Activated naive CD4-positive, alpha-beta T cell treated with anti-CD3 and anti-CD28 coated beads for 36 hours (primary cell): Measurements from ENCODE around the gene SF3B2. TPM values are rescaled to one million over a fixed set of nuclear protein-coding genes. Genes with fewer than 3 reads are reported as not detected.

ENCODE experiments used
- CTCF ChIA-PET: fragments of 350-600 bp; sonication (Branson Sonifier 250); formaldehyde crosslinking; loops from one replicate; lab custom pipeline; 2021; ENCODE audit warnings: antibody characterized with exemption; lab: Charles Lee
- DNase-seq: peaks from one replicate; pipeline ENCODE4 v3.0.0-alpha.2; 2020
- H3K27ac Mint-ChIP-seq: one replicate; pipeline ENCODE4 v1.8.0; 2021; ENCODE audit warnings: mild to moderate bottlenecking, mixed read lengths
- H3K27me3 Mint-ChIP-seq: one replicate; pipeline ENCODE4 v1.8.0; 2021; ENCODE audit warnings: low read depth, mixed read lengths
- H3K36me3 Mint-ChIP-seq: one replicate; pipeline ENCODE4 v1.8.0; 2021; ENCODE audit warnings: low read depth, mixed read lengths
- H3K4me1 Mint-ChIP-seq: one replicate; pipeline ENCODE4 v1.8.0; 2021; ENCODE audit warnings: low read depth, mixed read lengths
- H3K4me3 Mint-ChIP-seq: one replicate; pipeline ENCODE4 v1.8.0; 2021; ENCODE audit warnings: mild to moderate bottlenecking, moderate library complexity, mixed read lengths
- H3K9me3 Mint-ChIP-seq: one replicate; pipeline ENCODE4 v1.8.0; 2021; ENCODE audit warnings: mixed read lengths
- intact Hi-C: fragments of 100-400 bp; cut with micrococcal nuclease; formaldehyde crosslinking; loops from one replicate; pipeline ENCODE4 v1.15.1; 2023
- total RNA-seq, 2 experiments: library from RNA; stranded (reverse); gene quantifications; one replicate each; pipeline ENCODE4 v1.2.3, GENCODE V29; 2021

SF3B2 gene
- total RNA-seq, 2 experiments from 2014 or later: 319 to 321 TPM

GRCh38 chr11:66042996-66043906, 8.9 kb upstream of the SF3B2 start:
- Mint-ChIP-seq H3K4me3 (no peak overlapping the region), H3K4me1 (peaks cover 12% of the 10 kb centered on the region), H3K27me3 (peaks cover 2% of the 10 kb centered on the region), H3K27ac (no peak overlapping the region), H3K9me3 (no peaks in the 10 kb centered on the region), H3K36me3 (no peaks in the 10 kb centered on the region)
- no peak for DNase-seq
- intact Hi-C loops: no loop called here
- CTCF ChIA-PET: interaction anchor here (0.6 to 5.3 kb wide), 7 partner anchors 7 to 154 kb away, joined by 3 to 37 read pairs (median 12); partner anchors contain the start of genes CCDC85B, FIBP and SF3B2

GRCh38 chr11:66044757-66045156, 7.4 kb upstream of the SF3B2 start:
- intact Hi-C loops: no loop called here
- peak; percentile 27 for DNase-seq

GRCh38 chr11:66045177-66045639, 7.0 kb upstream of the SF3B2 start:
- intact Hi-C loops: no loop called here
- peak; percentile 88 for DNase-seq
- CTCF ChIA-PET: interaction anchor here (0.5 to 5.3 kb wide), 28 partner anchors 9 to 276 kb away, joined by 3 to 37 read pairs (median 5); partner anchors contain the start of genes CATSPER1, CCDC85B, FIBP and FOSL1
- Mint-ChIP-seq H3K36me3 (no peaks in the 10 kb centered on the region), H3K27ac (peak overlapping the region; percentile 42), H3K27me3 (peaks cover 7% of the 10 kb centered on the region), H3K4me3 (peak overlapping the region; percentile 12), H3K4me1 (peaks cover 19% of the 10 kb centered on the region), H3K9me3 (no peaks in the 10 kb centered on the region)

More at GRCh38 chr11:66044757-66045156, 7.4 kb upstream of the SF3B2 start:
- Mint-ChIP-seq H3K4me3 (peak overlapping the region; percentile 8), H3K4me1 (peaks cover 19% of the 10 kb centered on the region), H3K27me3 (peaks cover 7% of the 10 kb centered on the region), H3K27ac (peak overlapping the region; percentile 42), H3K36me3 (no peaks in the 10 kb centered on the region), H3K9me3 (no peaks in the 10 kb centered on the region)
- CTCF ChIA-PET: interaction anchor here (0.6 to 5.3 kb wide), 27 partner anchors 8 to 275 kb away, joined by 3 to 37 read pairs (median 5); partner anchors contain the start of genes CATSPER1, CCDC85B, FIBP and FOSL1

- H3K27ac Mint-ChIP-seq: no peak overlapping the region
- H3K4me1 Mint-ChIP-seq: peaks cover 29% of the 10 kb centered on the region
- peaks cover 7% of the 10 kb centered on the region for H3K27me3 Mint-ChIP-seq
- DNase-seq: no peak
- no peaks in the 10 kb centered on the region for H3K36me3 Mint-ChIP-seq
- H3K9me3 Mint-ChIP-seq: no peaks in the 10 kb centered on the region
- CTCF ChIA-PET: interaction anchor here (0.8 to 5.3 kb wide), 8 partner anchors 8 to 25 kb away, joined by 3 to 37 read pairs (median 16); partner anchors contain the start of gene SF3B2
- no peak overlapping the region for H3K4me3 Mint-ChIP-seq
- intact Hi-C loops: no loop called here
Measured at GRCh38 chr11:66046901-66047300, 5.3 kb upstream of the SF3B2 start.

- Mint-ChIP-seq H3K27me3 (peaks cover 7% of the 10 kb centered on the region), H3K36me3 (peaks cover 7% of the 10 kb centered on the region), H3K4me1 (peaks cover 36% of the 10 kb centered on the region), H3K4me3 (no peak overlapping the region), H3K27ac (no peak overlapping the region), H3K9me3 (no peaks in the 10 kb centered on the region)
- intact Hi-C loops: no loop called here
- CTCF ChIA-PET: interaction anchor here (0.8 to 5.3 kb wide), 4 partner anchors 9 to 26 kb away, joined by 3 to 37 read pairs (median 12); no protein-coding TSS in a partner anchor
- no peak for DNase-seq
Measured at GRCh38 chr11:66047541-66048365, 4.4 kb upstream of the SF3B2 start.

GRCh38 chr11:66048547-66049323, 3.4 kb upstream of the SF3B2 start, which contains the start of gene GAL3ST3:
GAL3ST3 (minus strand) TSS chr11:66049161; CDS start chr11:66045415, 3,746 bp downstream.
- intact Hi-C loops: no loop called here
- Mint-ChIP-seq H3K27me3 (peaks cover 7% of the 10 kb centered on the region), H3K9me3 (no peaks in the 10 kb centered on the region), H3K36me3 (peaks cover 13% of the 10 kb centered on the region), H3K4me1 (peaks cover 43% of the 10 kb centered on the region), H3K27ac (no peak within 1 kb of the TSS), H3K4me3 (no peak within 1 kb of the TSS)
- no peak for DNase-seq
- CTCF ChIA-PET: interaction anchor here (5.3 kb wide), 1 partner anchor 19 kb away, joined by 37 read pairs; no protein-coding TSS in a partner anchor

- Mint-ChIP-seq H3K27me3 (peaks cover 7% of the 10 kb centered on the region), H3K4me1 (peaks cover 40% of the 10 kb centered on the region), H3K9me3 (no peaks in the 10 kb centered on the region), H3K4me3 (peak overlapping the region; percentile 99), H3K36me3 (peaks cover 22% of the 10 kb centered on the region), H3K27ac (peak overlapping the region; percentile 96)
- CTCF ChIA-PET: interaction anchor here (0.5 to 6.7 kb wide), 9 partner anchors 11 to 302 kb away, joined by 3 to 58 read pairs (median 5); no protein-coding TSS in a partner anchor
- intact Hi-C loops: loop anchor here (5.0 kb wide), 1 partner anchor 158 kb away; the partner anchor contains the start of gene CCDC85B
- DNase-seq: no peak
Measured at GRCh38 chr11:66050581-66051231, 1.5 kb upstream of the SF3B2 start.

- CTCF ChIA-PET: interaction anchor here (0.5 to 6.7 kb wide), 11 partner anchors 9 to 302 kb away, joined by 3 to 58 read pairs (median 4); partner anchors contain the start of gene PACS1
- intact Hi-C loops: loop anchor here (5.0 kb wide), 1 partner anchor 159 kb away; the partner anchor contains the start of gene CCDC85B
- Mint-ChIP-seq H3K4me3 (peak overlapping the region; percentile 99), H3K27ac (peak overlapping the region; percentile 96), H3K27me3 (peaks cover 7% of the 10 kb centered on the region), H3K4me1 (peaks cover 39% of the 10 kb centered on the region), H3K9me3 (no peaks in the 10 kb centered on the region), H3K36me3 (peaks cover 26% of the 10 kb centered on the region)
- no peak for DNase-seq
Measured at GRCh38 chr11:66051371-66051765, 796 bp upstream of the SF3B2 start.

- no peak for DNase-seq
- Mint-ChIP-seq H3K27ac (peak overlapping the region; percentile 96), H3K9me3 (no peaks in the 10 kb centered on the region), H3K4me3 (peak overlapping the region; percentile 99), H3K27me3 (peaks cover 7% of the 10 kb centered on the region), H3K36me3 (peaks cover 33% of the 10 kb centered on the region), H3K4me1 (peaks cover 41% of the 10 kb centered on the region)
- CTCF ChIA-PET: interaction anchor here (0.6 to 6.7 kb wide), 13 partner anchors 7 to 340 kb away, joined by 3 to 58 read pairs (median 3); partner anchors contain the start of gene KAT5
- intact Hi-C loops: loop anchor here (1.0 to 5.0 kb wide), 7 partner anchors 17 to 206 kb away; partner anchors contain the start of genes BANF1, C11orf68, CCDC85B and DRAP1
Measured at GRCh38 chr11:66052664-66052982, 459 bp downstream of the SF3B2 start.

- Mint-ChIP-seq H3K27me3 (no peaks in the 10 kb centered on the region), H3K27ac (no peak overlapping the region), H3K4me1 (peaks cover 48% of the 10 kb centered on the region), H3K9me3 (no peaks in the 10 kb centered on the region), H3K4me3 (peak overlapping the region; percentile 47), H3K36me3 (peaks cover 50% of the 10 kb centered on the region)
- no peak for DNase-seq
- intact Hi-C loops: no loop called here
- CTCF ChIA-PET: interaction anchor here (0.7 to 6.7 kb wide), 3 partner anchors 10 to 13 kb away, joined by 3 to 58 read pairs (median 29); no protein-coding TSS in a partner anchor
Measured at GRCh38 chr11:66055021-66055420, 2.9 kb downstream of the SF3B2 start.
